Liver (tissue), 9 donors: ENCODE results near the gene CMTM6. TPM values are rescaled to one million over a fixed set of nuclear protein-coding genes. Genes with fewer than 3 reads are reported as not detected.

ENCODE experiments used
- DNase-seq: peaks from one replicate; pipeline ENCODE4 v3.0.0-alpha.2; 2017; ENCODE audit warnings: low spot score
- H3K27ac ChIP-seq, 2 donors: one replicate each; pipeline ENCODE4 v1.7.0; 2013; ENCODE audit warnings: inconsistent platforms in 2 of 2, low read length in 2 of 2, control low read depth in 1 of 2, low read depth in 1 of 2, mild to moderate bottlenecking in 1 of 2
- H3K27me3 ChIP-seq, 4 donors: one replicate each; pipeline versions ENCODE4 v1.6.1 to v1.7.0; 2013; ENCODE audit warnings: low read length in 3 of 4, inconsistent platforms in 1 of 4, mild to moderate bottlenecking in 1 of 4, moderate library complexity in 1 of 4; ENCODE audit not compliant: control insufficient read depth in 4 of 4, insufficient read depth in 4 of 4
- H3K36me3 ChIP-seq, 4 donors: one replicate each; pipeline versions ENCODE4 v1.6.1 to v1.7.0; 2013; ENCODE audit warnings: low read length in 3 of 4, mild to moderate bottlenecking in 3 of 4, low read depth in 1 of 4, moderate library complexity in 1 of 4; ENCODE audit not compliant: control insufficient read depth in 4 of 4, insufficient read depth in 3 of 4
- H3K4me1 ChIP-seq, 4 donors: one replicate each; pipeline versions ENCODE4 v1.6.1 to v1.7.0; 2013; ENCODE audit warnings: low read length in 3 of 4, mild to moderate bottlenecking in 3 of 4, moderate library complexity in 1 of 4; ENCODE audit not compliant: control insufficient read depth in 4 of 4, insufficient read depth in 4 of 4
- H3K4me3 ChIP-seq, 3 donors: one replicate each; pipeline versions ENCODE4 v1.6.1 to v1.7.0; 2013; ENCODE audit warnings: low read length in 3 of 3, control low read depth in 1 of 3, low read depth in 1 of 3, mild to moderate bottlenecking in 1 of 3
- H3K9ac ChIP-seq, 2 donors: one replicate each; pipeline ENCODE4 v1.7.0; 2013; ENCODE audit warnings: low read length in 2 of 2, mild to moderate bottlenecking in 2 of 2, moderate library complexity in 2 of 2, control low read depth in 1 of 2, low read depth in 1 of 2
- H3K9me3 ChIP-seq, 4 donors: one replicate each; pipeline versions ENCODE4 v1.6.1 to v1.7.0; 2013; ENCODE audit warnings: low read length in 3 of 4; ENCODE audit not compliant: control insufficient read depth in 4 of 4
- CTCF ChIP-seq: fragments of 150-350 bp; IDR thresholded peaks from 2 replicates; pipeline ENCODE4 v1.5.1; 2017; ENCODE audit warnings: improper control_type of control experiment, low read depth, low read length; ENCODE audit not compliant: missing input control
- EGR1 ChIP-seq, 2 donors: IDR thresholded peaks; 2 replicates each; pipeline ENCODE4 v1.6.1; 2016 to 2018; ENCODE audit warnings: antibody characterized with exemption in 2 of 2, low read depth in 2 of 2
- FOXA1 ChIP-seq: IDR thresholded peaks from 2 replicates; pipeline ENCODE4 v1.6.1; 2016; ENCODE audit warnings: antibody characterized with exemption
- FOXA2 ChIP-seq: IDR thresholded peaks from 2 replicates; pipeline ENCODE4 v1.6.1; 2016; ENCODE audit warnings: antibody characterized with exemption
- GABPA ChIP-seq, 2 donors: IDR thresholded peaks in 1 of 2; conservative IDR thresholded peaks in 1 of 2; 2 replicates each; pipeline ENCODE4 v1.6.1; 2016; ENCODE audit warnings: antibody characterized with exemption in 2 of 2, mild to moderate bottlenecking in 1 of 2, moderate library complexity in 1 of 2
- HNF4G ChIP-seq: IDR thresholded peaks from 2 replicates; pipeline ENCODE4 v1.6.1; 2016; ENCODE audit warnings: antibody characterized with exemption
- JUND ChIP-seq, 2 donors: IDR thresholded peaks; 2 replicates each; pipeline ENCODE4 v1.6.1; 2016; ENCODE audit warnings: antibody characterized with exemption in 2 of 2
- MAX ChIP-seq: IDR thresholded peaks from 2 replicates; pipeline ENCODE4 v1.6.1; 2016; ENCODE audit warnings: antibody characterized with exemption
- NR2F2 ChIP-seq: IDR thresholded peaks from 2 replicates; pipeline ENCODE4 v1.6.1; 2016; ENCODE audit warnings: antibody characterized with exemption
- RAD21 ChIP-seq, 2 donors: IDR thresholded peaks; 2 replicates each; pipeline ENCODE4 v1.6.1; 2016; ENCODE audit warnings: antibody characterized with exemption in 2 of 2, mild to moderate bottlenecking in 2 of 2
- REST ChIP-seq: IDR thresholded peaks from 2 replicates; pipeline ENCODE4 v1.6.1; 2016; ENCODE audit warnings: antibody characterized with exemption, mild to moderate bottlenecking
- SP1 ChIP-seq: IDR thresholded peaks from 2 replicates; pipeline ENCODE4 v1.6.1; 2018; ENCODE audit warnings: antibody characterized with exemption, mild to moderate bottlenecking
- TAF1 ChIP-seq: conservative IDR thresholded peaks from 2 replicates; pipeline ENCODE4 v1.6.1; 2016; ENCODE audit warnings: antibody characterized with exemption, mild to moderate bottlenecking
- WGBS: extraction: QIAGEN DNeasy Blood & Tissue Kit; methylation state at CpG from one replicate; pipeline ENCODE4 v1.1.7; 2013; 5-methylcytosine and 5-hydroxymethylcytosine counted together
- polyA plus RNA-seq, 2 donors: library from polyadenylated mRNA; stranded (reverse) in 1 of 2; unstranded in 1 of 2; fragments of 200-250 nt in 1 of 2; fragments of >200 nt in 1 of 2; fragmentation: Nextera tagmentation in 1 of 2; extraction: Ambion mirVana in 1 of 2; gene quantifications; one replicate each; pipeline versions ENCODE4 v1.2.1 to v1.2.3, GENCODE V29; 2013 to 2015
- total RNA-seq, 2 donors: library from RNA; depleted of rRNA; stranded (reverse); fragments of >200 nt; gene quantifications; one replicate each; pipeline ENCODE4 v1.2.3, GENCODE V29; 2014
- TF ChIP-seq, protein P1 (sequence below): IDR thresholded peaks from 2 replicates; pipeline ENCODE4 v1.6.1; 2016; ENCODE audit warnings: antibody characterized with exemption
- TF ChIP-seq, protein P2 (sequence below): IDR thresholded peaks from 2 replicates; pipeline ENCODE4 v1.6.1; 2016; ENCODE audit warnings: antibody characterized with exemption
- donor health status: healthy.
- donor health status: healthy.
- donor health status: healthy.
- donor health status: healthy.
- donor health status: healthy.

CMTM6 gene
- total and polyA plus RNA-seq, 4 donors = 45.7 to 77.9 (median 51.8) TPM

- no peak for DNase-seq
- H3K4me1 ChIP-seq = peaks cover 0 to 1% (median 0%) of the 10 kb centered on the region in 4 donors
- no peaks in the 10 kb centered on the region for H3K9me3 ChIP-seq
- H3K9ac ChIP-seq = no peak overlapping the region
- H3K27me3 ChIP-seq = no peaks in the 10 kb centered on the region
- TF ChIP-seq RAD21 (IDR thresholded peaks at IDR 0.05) (no peak), NR2F2 (no peak), JUND (IDR thresholded peaks at IDR 0.05) (no peak), TAF1 (no peak), MAX (no peak), EGR1 (IDR thresholded peaks at IDR 0.05; ENCODE audit: low read depth in 2 of 2) (no peak), GABPA (IDR thresholded peaks at IDR 0.05 in 1 of 2, conservative IDR thresholded peaks at IDR 0.05 in 1 of 2) (no peak)
- TF ChIP-seq, protein P1, sequence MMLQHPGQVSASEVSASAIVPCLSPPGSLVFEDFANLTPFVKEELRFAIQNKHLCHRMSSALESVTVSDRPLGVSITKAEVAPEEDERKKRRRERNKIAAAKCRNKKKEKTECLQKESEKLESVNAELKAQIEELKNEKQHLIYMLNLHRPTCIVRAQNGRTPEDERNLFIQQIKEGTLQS = no peak
- no peaks in the 10 kb centered on the region for H3K36me3 ChIP-seq
- no peak overlapping the region for H3K27ac ChIP-seq
- no peak overlapping the region for H3K4me3 ChIP-seq
- WGBS = 81% methylated on average over 7 of the region's 7 CpGs
Observed at GRCh38 chr3:32508711-32509110, 6.1 kb upstream of the CMTM6 start.

GRCh38 chr3:32506466-32506865, 3.8 kb upstream of the CMTM6 start:
- Histone ChIP-seq H3K9ac (no peak overlapping the region), H3K27me3 (no peaks in the 10 kb centered on the region), H3K4me3 (no peak overlapping the region), H3K4me1 (peaks cover 0 to 4% (median under 1%) of the 10 kb centered on the region in 4 donors), H3K27ac (no peak overlapping the region), H3K36me3 (no peaks in the 10 kb centered on the region), H3K9me3 (no peaks in the 10 kb centered on the region)
- no peak for DNase-seq
- TF ChIP-seq EGR1 (IDR thresholded peaks at IDR 0.05; ENCODE audit: low read depth in 2 of 2) = no peak
- no peak for TF ChIP-seq SP1
- TF ChIP-seq, protein P2, sequence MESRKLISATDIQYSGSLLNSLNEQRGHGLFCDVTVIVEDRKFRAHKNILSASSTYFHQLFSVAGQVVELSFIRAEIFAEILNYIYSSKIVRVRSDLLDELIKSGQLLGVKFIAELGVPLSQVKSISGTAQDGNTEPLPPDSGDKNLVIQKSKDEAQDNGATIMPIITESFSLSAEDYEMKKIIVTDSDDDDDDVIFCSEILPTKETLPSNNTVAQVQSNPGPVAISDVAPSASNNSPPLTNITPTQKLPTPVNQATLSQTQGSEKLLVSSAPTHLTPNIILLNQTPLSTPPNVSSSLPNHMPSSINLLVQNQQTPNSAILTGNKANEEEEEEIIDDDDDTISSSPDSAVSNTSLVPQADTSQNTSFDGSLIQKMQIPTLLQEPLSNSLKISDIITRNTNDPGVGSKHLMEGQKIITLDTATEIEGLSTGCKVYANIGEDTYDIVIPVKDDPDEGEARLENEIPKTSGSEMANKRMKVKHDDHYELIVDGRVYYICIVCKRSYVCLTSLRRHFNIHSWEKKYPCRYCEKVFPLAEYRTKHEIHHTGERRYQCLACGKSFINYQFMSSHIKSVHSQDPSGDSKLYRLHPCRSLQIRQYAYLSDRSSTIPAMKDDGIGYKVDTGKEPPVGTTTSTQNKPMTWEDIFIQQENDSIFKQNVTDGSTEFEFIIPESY = no peak
- TF ChIP-seq RAD21 (IDR thresholded peaks at IDR 0.05) = no peak
- 78% methylated on average over 4 of the region's 4 CpGs for WGBS

GRCh38 chr3:32502946-32503286, 264 bp upstream of the CMTM6 start:
- DNase-seq = no peak
- no peaks in the 10 kb centered on the region for H3K36me3 ChIP-seq
- no peaks in the 10 kb centered on the region for H3K9me3 ChIP-seq
- H3K27me3 ChIP-seq = no peaks in the 10 kb centered on the region
- peak overlapping the region; percentile 68 to 93 (median 70) for H3K4me3 ChIP-seq
- H3K27ac ChIP-seq = peak overlapping the region; percentile 43 to 97
- WGBS = under 1% methylated on average over 6 of the region's 6 CpGs
- H3K4me1 ChIP-seq = peaks cover 4 to 20% (median 7%) of the 10 kb centered on the region in 4 donors
- H3K9ac ChIP-seq = peak overlapping the region in 1 of 2 donors; percentile 86
- TF ChIP-seq CTCF = no peak
- TF ChIP-seq, protein P2 = no peak
- no peak for TF ChIP-seq HNF4G
- no peak for TF ChIP-seq EGR1 (IDR thresholded peaks at IDR 0.05; ENCODE audit: low read depth in 2 of 2)
- TF ChIP-seq FOXA2 = no peak
- no peak for TF ChIP-seq REST
- no peak for TF ChIP-seq RAD21 (IDR thresholded peaks at IDR 0.05)
- no peak for TF ChIP-seq JUND (IDR thresholded peaks at IDR 0.05)
- TF ChIP-seq FOXA1 = no peak
- no peak for TF ChIP-seq GABPA (IDR thresholded peaks at IDR 0.05 in 1 of 2, conservative IDR thresholded peaks at IDR 0.05 in 1 of 2)
